ENCODE data around the gene TTLL4. TPM values are rescaled to one million over a fixed set of nuclear protein-coding genes. Genes with fewer than 3 reads are reported as not detected.

The TTLL4 gene
- total and polyA plus RNA-seq, 4 experiments from 2014 or later, result 0.36 to 26.1 (median 14.2) TPM

GRCh38 chr2:218776488-218776887 is 65.9 kb downstream of the TTLL4 start:
- H3K36me3 Mint-ChIP-seq, result peaks cover 10 to 54% of the 10 kb centered on the region in 2 donors
- DNase-seq, result no peak
- H3K27ac Mint-ChIP-seq, result no peak overlapping the region
- H3K9me3 Mint-ChIP-seq, result peaks cover 0 to 38% (median 21%) of the 10 kb centered on the region in 8 donors
- POLR2A ChIA-PET (ENCODE audit: partially characterized antibody), result no interaction called here
- H3K4me3 Mint-ChIP-seq, result no peak overlapping the region
- Histone ChIP-seq H3K27ac (ENCODE audit: low read depth, low read length) (no peak overlapping the region), H3K36me3 (ENCODE audit: insufficient read depth, low read length) (no peaks in the 10 kb centered on the region), H3K9me3 (ENCODE audit: control insufficient read depth in 1 of 2, low read length in 2 of 2) (no peaks in the 10 kb centered on the region), H3K27me3 (ENCODE audit: insufficient read depth, low read length) (peaks cover 10% of the 10 kb centered on the region), H3K4me1 (ENCODE audit: insufficient read depth, low read length) (peaks cover 5% of the 10 kb centered on the region), H3K4me3 (ENCODE audit: low read length in 2 of 2) (no peak overlapping the region)
- peaks cover 0 to 7% (median 4%) of the 10 kb centered on the region in 4 donors for H3K4me1 Mint-ChIP-seq
- CTCF ChIA-PET (ENCODE audit: partially characterized antibody), result no interaction called here
- peaks cover 19% of the 10 kb centered on the region in 2 donors for H3K27me3 Mint-ChIP-seq
- intact Hi-C loops (cut with micrococcal nuclease), result no loop called here

- no peak overlapping the region for H3K27ac ChIP-seq (ENCODE audit: low read depth, low read length)
- peaks cover 0 to 38% (median 21%) of the 10 kb centered on the region in 8 donors for H3K9me3 Mint-ChIP-seq
- POLR2A ChIA-PET (ENCODE audit: partially characterized antibody), result no interaction called here
- H3K4me1 Mint-ChIP-seq, result peaks cover 2 to 8% (median 6%) of the 10 kb centered on the region in 4 donors
- no peaks in the 10 kb centered on the region for H3K36me3 ChIP-seq (ENCODE audit: insufficient read depth, low read length)
- peaks cover 21 to 22% of the 10 kb centered on the region in 2 donors for H3K27me3 Mint-ChIP-seq
- CTCF ChIA-PET (ENCODE audit: partially characterized antibody), result no interaction called here
- peaks cover 4 to 48% of the 10 kb centered on the region in 2 donors for H3K36me3 Mint-ChIP-seq
- H3K4me1 ChIP-seq (ENCODE audit: insufficient read depth, low read length), result peaks cover 5% of the 10 kb centered on the region
- H3K27ac Mint-ChIP-seq, result no peak overlapping the region
- no peak overlapping the region for H3K4me3 Mint-ChIP-seq
- no peak for DNase-seq
- no peaks in the 10 kb centered on the region for H3K9me3 ChIP-seq (ENCODE audit: control insufficient read depth in 1 of 2, low read length in 2 of 2)
- no peak overlapping the region for H3K4me3 ChIP-seq (ENCODE audit: low read length in 2 of 2)
- intact Hi-C loops (cut with micrococcal nuclease), result no loop called here
- peaks cover 17% of the 10 kb centered on the region for H3K27me3 ChIP-seq (ENCODE audit: insufficient read depth, low read length)
Observed at GRCh38 chr2:218777276-218777990, 66.8 kb downstream of the TTLL4 start.

GRCh38 chr2:218780046-218780445 is 69.4 kb downstream of the TTLL4 start:
- Histone ChIP-seq H3K4me3 (ENCODE audit: low read length in 2 of 2) (no peak overlapping the region), H3K9me3 (ENCODE audit: control insufficient read depth in 1 of 2, low read length in 2 of 2) (no peaks in the 10 kb centered on the region), H3K27me3 (ENCODE audit: insufficient read depth, low read length) (peaks cover 21% of the 10 kb centered on the region), H3K36me3 (ENCODE audit: insufficient read depth, low read length) (no peaks in the 10 kb centered on the region), H3K4me1 (ENCODE audit: insufficient read depth, low read length) (peaks cover 5% of the 10 kb centered on the region), H3K27ac (ENCODE audit: low read depth, low read length) (no peak overlapping the region)
- DNase-seq, result no peak
- Mint-ChIP-seq H3K4me1 (peaks cover 2 to 8% (median 6%) of the 10 kb centered on the region in 4 donors), H3K4me3 (no peak overlapping the region), H3K27ac (no peak overlapping the region), H3K9me3 (peaks cover 0 to 38% (median 21%) of the 10 kb centered on the region in 8 donors), H3K36me3 (peaks cover 3 to 40% of the 10 kb centered on the region in 2 donors), H3K27me3 (peaks cover 36 to 37% of the 10 kb centered on the region in 2 donors)
- CTCF ChIA-PET (ENCODE audit: partially characterized antibody), result no interaction called here
- POLR2A ChIA-PET (ENCODE audit: partially characterized antibody), result no interaction called here
- intact Hi-C loops (cut with micrococcal nuclease), result no loop called here

GRCh38 chr2:218780851-218781690 is 70.4 kb downstream of the TTLL4 start:
- Mint-ChIP-seq H3K4me3 (peak overlapping the region in 4 of 8 donors; percentile 24 to 53 (median 42)), H3K4me1 (peaks cover 2 to 8% (median 6%) of the 10 kb centered on the region in 4 donors), H3K27ac (no peak overlapping the region), H3K9me3 (peaks cover 0 to 29% (median 16%) of the 10 kb centered on the region in 8 donors), H3K27me3 (peaks cover 36 to 37% of the 10 kb centered on the region in 2 donors), H3K36me3 (peaks cover 3 to 34% of the 10 kb centered on the region in 2 donors)
- no peak overlapping the region for H3K4me3 ChIP-seq (ENCODE audit: low read length in 2 of 2)
- no peak for DNase-seq
- peaks cover 21% of the 10 kb centered on the region for H3K27me3 ChIP-seq (ENCODE audit: insufficient read depth, low read length)
- intact Hi-C loops (cut with micrococcal nuclease), result no loop called here
- H3K36me3 ChIP-seq (ENCODE audit: insufficient read depth, low read length), result no peaks in the 10 kb centered on the region
- H3K9me3 ChIP-seq (ENCODE audit: control insufficient read depth in 1 of 2, low read length in 2 of 2), result no peaks in the 10 kb centered on the region
- POLR2A ChIA-PET (ENCODE audit: partially characterized antibody), result no interaction called here
- peaks cover 5% of the 10 kb centered on the region for H3K4me1 ChIP-seq (ENCODE audit: insufficient read depth, low read length)
- CTCF ChIA-PET (ENCODE audit: partially characterized antibody), result no interaction called here
- H3K27ac ChIP-seq (ENCODE audit: low read depth, low read length), result no peak overlapping the region

- CTCF ChIA-PET (ENCODE audit: partially characterized antibody), result no interaction called here
- peaks cover 0 to 20% (median 11%) of the 10 kb centered on the region in 8 donors for H3K9me3 Mint-ChIP-seq
Observed at GRCh38 chr2:218781691-218782527, 71.3 kb downstream of the TTLL4 start, which contains the start of gene CYP27A1. Gene CYP27A1 (plus strand): TSS chr2:218782147. CDS start chr2:218782183, 36 bp downstream.

GRCh38 chr2:218782528-218782844 is 71.9 kb downstream of the TTLL4 start:
- no peaks in the 10 kb centered on the region for H3K9me3 ChIP-seq (ENCODE audit: control insufficient read depth in 1 of 2, low read length in 2 of 2)
- Mint-ChIP-seq H3K27me3 (peaks cover 37 to 40% of the 10 kb centered on the region in 2 donors), H3K4me1 (peaks cover 2 to 8% (median 6%) of the 10 kb centered on the region in 4 donors), H3K4me3 (peak overlapping the region in 2 of 8 donors; percentile 29 to 54), H3K36me3 (peaks cover 0 to 24% of the 10 kb centered on the region in 2 donors), H3K27ac (no peak overlapping the region), H3K9me3 (peaks cover 0 to 14% (median 6%) of the 10 kb centered on the region in 8 donors)
- CTCF ChIA-PET (ENCODE audit: partially characterized antibody), result no interaction called here
- peaks cover 5% of the 10 kb centered on the region for H3K4me1 ChIP-seq (ENCODE audit: insufficient read depth, low read length)
- intact Hi-C loops (cut with micrococcal nuclease), result no loop called here
- no peak for DNase-seq
- POLR2A ChIA-PET (ENCODE audit: partially characterized antibody), result interaction anchor here (0.6 kb wide), 1 partner anchor 143 kb away, joined by 5 read pairs; no protein-coding TSS in a partner anchor
- peaks cover 21% of the 10 kb centered on the region for H3K27me3 ChIP-seq (ENCODE audit: insufficient read depth, low read length)
- no peak overlapping the region for H3K27ac ChIP-seq (ENCODE audit: low read depth, low read length)
- no peak overlapping the region for H3K4me3 ChIP-seq (ENCODE audit: low read length in 2 of 2)
- no peaks in the 10 kb centered on the region for H3K36me3 ChIP-seq (ENCODE audit: insufficient read depth, low read length)

More at GRCh38 chr2:218781691-218782527, 71.3 kb downstream of the TTLL4 start, which contains the start of gene CYP27A1:
- Mint-ChIP-seq H3K27ac (no peak within 1 kb of the TSS), H3K4me1 (peaks cover 2 to 8% (median 6%) of the 10 kb centered on the region in 4 donors), H3K36me3 (peaks cover 3 to 29% of the 10 kb centered on the region in 2 donors), H3K27me3 (peaks cover 36 to 37% of the 10 kb centered on the region in 2 donors), H3K4me3 (peak within 1 kb of the TSS in 4 of 8 donors; percentile 41 to 54 (median 48))
- Histone ChIP-seq H3K4me1 (ENCODE audit: insufficient read depth, low read length) (peaks cover 5% of the 10 kb centered on the region), H3K27me3 (ENCODE audit: insufficient read depth, low read length) (peaks cover 21% of the 10 kb centered on the region), H3K9me3 (ENCODE audit: control insufficient read depth in 1 of 2, low read length in 2 of 2) (no peaks in the 10 kb centered on the region), H3K36me3 (ENCODE audit: insufficient read depth, low read length) (no peaks in the 10 kb centered on the region), H3K27ac (ENCODE audit: low read depth, low read length) (no peak within 1 kb of the TSS), H3K4me3 (ENCODE audit: low read length in 2 of 2) (no peak within 1 kb of the TSS)
- intact Hi-C loops (cut with micrococcal nuclease), result no loop called here
- POLR2A ChIA-PET (ENCODE audit: partially characterized antibody), result interaction anchor here (0.6 kb wide), 1 partner anchor 143 kb away, joined by 5 read pairs; no protein-coding TSS in a partner anchor
- no peak for DNase-seq
